HG02973 (cell line): Measurements from ENCODE around the gene YIF1A.

Experiments
- ATAC-seq: cut with Tn5 transposase; IDR thresholded peaks from one replicate; pipeline ENCODE4 v1.9.1; 2021; ENCODE audit warnings: moderate library complexity; ENCODE audit not compliant: unreplicated experiment

Gene YIF1A, protein sequence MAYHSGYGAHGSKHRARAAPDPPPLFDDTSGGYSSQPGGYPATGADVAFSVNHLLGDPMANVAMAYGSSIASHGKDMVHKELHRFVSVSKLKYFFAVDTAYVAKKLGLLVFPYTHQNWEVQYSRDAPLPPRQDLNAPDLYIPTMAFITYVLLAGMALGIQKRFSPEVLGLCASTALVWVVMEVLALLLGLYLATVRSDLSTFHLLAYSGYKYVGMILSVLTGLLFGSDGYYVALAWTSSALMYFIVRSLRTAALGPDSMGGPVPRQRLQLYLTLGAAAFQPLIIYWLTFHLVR

DNA sequence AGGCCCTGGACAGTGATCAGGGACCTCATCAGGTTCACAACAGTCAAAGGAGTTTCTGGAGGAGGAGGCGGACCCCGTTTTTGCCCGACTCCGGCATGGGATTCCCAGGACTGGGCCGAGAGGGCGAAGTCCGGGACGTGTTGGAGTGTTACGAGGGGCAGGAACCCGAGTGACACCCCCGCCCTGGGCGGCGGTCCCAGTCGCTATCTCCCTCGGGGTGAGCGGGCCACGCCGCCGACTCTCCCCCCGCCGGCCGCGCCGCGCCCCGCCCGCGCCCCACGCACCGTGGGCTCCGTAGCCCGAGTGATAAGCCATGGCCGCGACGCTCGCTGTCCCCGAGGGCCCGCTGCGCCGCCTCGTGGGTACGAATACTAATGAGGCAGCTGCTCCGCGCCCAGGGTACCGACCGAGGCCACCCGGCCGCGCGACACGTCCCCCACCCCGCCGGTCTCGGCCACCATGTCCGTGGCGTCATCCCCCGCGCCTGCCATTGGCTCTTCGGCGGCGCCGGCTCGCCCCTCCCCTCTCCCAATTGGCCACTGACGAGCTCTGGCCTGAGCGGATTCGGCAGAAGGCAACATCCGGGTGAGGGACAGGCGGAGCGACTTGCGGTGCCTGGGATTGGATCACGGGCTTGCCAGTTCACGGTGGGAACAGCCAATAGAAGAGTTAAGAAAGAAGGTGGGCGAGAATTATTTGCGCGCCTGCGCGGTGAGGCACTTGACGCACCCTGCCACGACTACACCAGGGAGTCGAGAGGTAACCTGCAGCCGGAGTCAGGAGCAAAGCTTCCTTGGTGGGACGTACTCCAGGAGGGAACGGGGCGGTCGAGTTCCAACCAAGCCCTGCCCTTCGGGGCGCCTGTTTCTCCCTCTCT is at the start of gene YIF1A:
TSS of gene YIF1A (minus strand) at position 473 of the 877 bp plus-strand sequence. CDS start at position 315, 158 bp downstream.
- peak; percentile 69 for ATAC-seq

DNA sequence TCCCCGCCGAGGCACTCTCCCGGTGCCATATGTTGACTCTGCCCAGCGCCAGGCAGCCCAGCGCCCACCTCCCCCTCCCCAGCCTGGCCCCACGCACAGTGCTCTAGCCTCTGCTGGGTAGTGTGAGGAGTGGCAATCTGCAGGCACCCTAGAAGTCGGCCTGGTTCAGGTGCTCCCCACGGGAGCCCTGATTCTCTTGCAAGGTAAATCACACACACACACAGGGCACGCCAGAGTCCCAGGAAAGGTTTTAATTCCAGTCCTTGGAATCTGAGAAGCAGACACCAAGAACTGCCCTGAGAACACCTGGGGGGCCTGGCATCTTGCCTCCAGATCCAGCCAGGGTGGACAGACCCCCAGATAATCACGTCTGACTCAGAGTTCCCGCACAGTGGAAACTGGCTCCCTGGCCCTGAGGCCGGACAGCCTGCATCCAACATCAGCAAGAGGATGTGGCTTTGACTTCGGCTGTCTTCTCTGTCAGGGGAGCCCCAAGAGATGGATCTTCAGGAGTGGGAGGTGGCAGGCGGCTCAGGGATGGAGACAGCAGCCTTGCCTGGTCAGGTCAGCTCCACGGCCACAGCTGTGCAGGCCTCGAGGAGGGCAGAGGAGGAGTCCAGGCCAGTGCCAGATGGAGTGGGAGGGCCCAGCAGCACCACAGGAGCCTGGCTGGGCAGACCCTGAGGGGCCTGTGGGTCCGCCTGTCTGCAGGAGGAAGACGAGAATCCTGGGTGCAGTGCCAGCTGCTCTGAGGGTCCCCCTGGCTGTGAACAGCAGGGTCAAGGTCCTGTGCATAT is 48.4 kb upstream of the YIF1A start:
- ATAC-seq, result no peak

DNA sequence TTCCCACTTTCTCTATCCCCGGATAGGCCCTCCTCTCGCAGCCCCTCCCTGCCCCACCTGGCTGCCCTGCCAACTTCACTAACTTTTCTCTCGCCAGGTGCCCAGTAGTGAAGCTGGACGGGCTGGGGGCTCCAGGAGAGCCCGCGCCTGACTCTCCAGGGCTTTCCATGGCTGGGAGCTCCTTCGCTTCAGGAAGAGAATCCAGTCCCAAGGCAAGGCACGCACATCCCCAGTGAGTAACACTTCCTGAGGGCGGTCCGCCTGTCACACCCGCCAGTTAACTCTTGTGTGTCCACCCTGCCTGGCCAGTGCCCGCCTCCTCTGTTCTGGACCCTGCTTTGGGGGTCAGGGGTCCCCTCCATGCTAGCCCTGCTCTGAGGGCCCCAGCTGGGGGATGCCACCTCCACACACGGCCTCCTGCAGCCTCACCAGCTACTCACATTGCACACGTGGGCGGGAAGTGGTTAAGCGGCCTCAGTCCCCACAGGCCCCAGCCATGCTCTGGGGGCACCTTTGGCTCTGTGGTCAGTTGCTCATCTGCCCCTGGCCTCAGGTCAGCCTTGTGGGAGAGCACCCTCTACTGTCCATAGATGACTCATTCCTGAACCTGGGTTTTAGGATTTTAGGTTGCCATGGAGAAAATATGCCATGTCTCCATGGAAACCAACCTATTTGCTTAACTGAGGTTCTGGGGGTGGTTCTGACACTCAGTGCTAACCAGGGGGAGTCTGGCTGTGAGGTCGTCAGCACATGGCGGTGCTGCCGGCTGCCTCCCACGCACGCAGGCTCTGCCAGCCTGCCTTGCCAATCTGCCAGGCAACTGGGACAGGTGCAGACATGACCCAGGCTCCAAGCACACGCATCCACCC is 47.5 kb upstream of the YIF1A start, which contains the start of gene RIN1:
TSS of gene RIN1 (minus strand) at position 201 of the 869 bp plus-strand sequence. CDS start at position 169, 32 bp downstream.
- peak; percentile 54 for ATAC-seq

DNA sequence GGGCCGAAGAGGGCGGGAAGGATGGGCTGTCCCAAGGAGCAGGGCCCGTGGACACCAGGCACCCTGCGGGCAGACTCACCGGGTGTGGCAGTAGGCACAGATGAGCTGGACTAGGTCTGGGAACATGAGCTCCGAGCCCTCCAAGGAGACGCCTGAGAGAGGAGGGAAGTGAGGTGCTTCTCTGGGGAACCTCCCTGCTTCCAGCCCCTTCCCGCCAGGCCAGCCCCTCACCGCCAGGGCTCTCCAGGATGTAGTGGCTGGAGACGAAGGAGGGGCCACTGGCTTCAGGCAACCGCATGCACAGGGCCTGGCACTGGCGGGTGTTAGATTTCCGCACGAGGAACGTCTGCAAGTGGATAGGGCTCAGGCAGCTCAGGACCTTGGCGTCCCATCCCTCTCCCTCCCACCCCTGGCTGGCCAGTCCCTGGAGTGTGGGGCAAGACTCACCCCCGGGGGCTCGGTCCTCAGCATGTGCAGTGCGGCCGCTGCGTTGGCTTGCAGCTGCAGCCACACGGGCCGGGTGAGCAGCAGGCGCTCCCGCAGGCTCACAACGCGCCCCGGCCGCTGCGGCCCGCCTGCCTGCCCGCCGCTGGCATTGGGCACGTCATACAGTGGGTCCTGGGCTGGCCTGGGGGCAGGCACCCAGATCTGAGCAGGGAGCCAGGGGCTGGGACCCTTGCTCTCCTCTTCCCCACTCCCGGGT is 46.7 kb upstream of the YIF1A start:
- ATAC-seq, result no peak

DNA sequence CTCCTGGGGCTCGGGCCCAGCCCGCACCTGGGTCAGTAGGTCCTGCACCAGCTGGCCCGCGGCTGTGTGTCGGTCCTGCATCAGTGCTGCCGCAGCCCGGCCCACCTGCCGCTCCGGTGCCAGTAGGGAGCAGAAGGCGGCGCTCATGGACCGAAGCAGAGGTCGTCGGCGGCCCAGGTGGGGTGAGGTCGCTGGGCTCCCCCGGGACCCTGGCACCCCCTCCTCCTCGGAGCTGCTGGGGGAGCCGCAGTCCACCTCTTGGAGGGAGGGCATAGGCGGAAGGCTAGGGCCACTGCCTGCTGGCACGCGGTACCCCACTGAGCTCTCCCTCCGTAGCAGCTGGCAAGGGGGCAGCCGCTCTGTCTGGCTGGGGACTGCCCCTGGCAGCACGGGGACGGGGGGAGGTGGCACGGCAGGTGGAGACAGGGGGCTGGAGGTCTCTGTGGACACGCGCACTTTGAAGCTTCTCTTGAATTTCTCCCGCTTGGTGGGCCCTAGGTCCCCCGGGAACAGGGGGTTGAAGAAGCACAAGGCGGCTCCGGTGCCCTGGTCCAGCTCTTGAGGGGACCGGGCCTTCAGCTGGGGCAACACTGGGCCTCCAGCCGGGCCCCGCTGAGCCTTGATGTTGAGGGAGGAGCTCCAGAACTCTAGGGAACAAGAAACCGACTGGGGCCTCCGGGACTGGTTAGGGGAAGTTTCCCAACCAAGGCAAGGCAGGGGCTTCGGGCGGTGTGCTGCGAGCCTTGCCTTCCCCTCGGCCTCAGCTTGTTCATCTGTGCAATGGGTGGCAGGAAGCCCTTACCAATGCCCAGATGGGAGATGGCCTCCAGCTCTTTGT is 45.9 kb upstream of the YIF1A start:
- ATAC-seq, result no peak

DNA sequence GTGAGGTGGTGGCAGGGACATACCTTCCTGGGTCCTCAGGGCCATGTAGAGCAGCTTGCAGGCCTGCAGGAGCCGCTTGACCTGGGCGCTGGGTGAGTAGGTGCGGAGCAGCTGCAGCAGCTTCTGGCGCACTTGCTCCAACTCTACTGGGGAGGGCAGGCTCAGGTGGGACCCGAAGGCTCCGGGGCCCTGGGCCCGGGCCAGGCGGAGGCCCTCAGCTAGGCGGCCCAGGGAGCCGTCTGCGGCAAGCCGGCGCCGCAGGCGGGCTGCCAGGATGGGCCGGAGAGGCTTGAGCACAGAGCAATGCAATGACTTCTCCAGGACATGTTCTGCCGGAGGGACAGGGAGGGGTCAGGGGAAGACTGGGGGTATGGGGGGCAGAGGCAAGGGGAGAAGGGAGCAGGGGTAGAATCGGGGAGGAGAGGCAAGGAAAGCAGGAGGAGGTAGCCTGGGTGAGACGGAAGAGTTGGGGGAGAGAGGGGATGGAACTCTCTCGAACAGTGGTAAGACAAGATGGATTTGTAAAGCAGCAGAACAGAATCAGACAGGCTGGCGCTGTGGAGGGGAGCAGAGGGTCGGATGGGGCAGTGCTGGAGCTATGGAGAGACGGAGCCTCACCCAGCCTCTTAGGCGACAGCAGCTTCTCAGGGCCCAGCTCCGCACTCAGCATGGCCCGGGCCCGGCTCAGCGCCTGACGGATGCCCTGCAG is 45.1 kb upstream of the YIF1A start:
- no peak for ATAC-seq

DNA sequence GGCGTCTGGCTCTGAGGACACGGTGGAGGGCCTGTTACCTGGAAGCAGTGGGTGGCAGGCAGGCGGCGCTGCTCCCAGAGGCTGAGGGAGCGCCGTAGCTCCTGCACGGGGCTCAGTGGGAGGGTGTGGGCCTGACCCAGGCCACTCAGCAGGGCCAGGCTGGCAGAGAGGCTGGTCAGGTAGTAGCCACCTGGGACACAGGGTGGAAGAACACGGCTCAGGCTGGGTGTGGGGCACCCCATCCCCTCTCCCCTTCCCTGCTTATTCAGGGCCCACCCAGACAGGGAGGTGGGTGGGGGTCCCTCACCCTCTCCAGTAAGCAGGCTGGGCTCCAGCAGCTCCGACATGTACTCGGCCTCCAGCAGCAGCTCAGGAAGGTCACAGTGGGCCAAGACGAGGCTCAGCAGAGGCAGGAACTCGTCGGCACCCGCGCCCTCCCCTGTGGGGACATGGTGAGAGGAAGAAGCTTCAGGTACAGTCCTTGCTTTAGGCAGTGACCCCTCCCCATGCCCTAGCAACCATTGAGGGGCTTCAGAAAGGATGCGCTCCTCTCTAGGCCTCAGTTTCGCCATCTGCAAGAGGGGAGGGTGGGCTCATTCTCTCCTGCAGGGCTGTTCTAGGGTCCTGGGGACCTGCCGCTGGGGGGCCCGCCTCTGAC is 44.4 kb upstream of the YIF1A start:
- no peak for ATAC-seq

DNA sequence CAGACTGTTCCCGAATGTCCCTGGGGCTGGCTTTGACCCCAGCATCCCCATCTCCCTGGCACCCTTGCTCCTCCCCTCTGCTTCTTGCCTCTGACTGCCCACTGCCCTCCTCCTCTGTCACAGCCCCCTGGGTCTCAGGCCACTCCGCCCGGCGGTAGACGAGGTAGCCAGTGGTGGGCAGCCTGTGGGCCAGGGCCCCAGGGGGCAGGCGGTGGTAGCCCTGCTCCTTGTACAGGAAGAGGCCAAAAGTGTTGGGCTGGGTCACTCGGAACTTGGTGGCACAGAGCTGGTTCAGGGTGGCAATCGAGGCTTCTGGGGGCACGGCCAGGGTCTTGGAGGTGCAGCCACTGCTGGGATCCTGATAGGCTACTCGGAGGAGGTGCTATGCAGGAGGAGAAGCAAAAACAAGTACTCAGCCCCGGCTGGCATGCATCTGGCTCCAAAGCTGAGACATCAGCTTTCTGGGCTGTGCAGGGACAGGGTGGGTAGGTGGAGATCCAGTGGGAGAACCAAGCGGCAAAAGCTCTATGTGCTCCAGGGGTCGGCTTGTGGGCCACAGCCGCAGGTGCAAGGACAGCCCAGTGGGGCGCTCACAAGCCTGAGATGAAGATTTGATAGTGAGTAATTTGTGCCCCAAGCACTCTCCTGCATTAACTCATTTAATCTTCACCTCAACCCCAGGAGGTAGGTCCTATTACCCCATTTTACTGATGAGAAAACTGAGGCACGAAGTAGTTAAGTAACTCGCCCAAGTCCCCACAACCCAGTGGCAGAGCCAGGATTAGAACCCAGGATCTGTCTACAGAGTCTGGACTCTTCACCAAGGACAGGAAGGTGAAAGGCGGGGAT is 43.7 kb upstream of the YIF1A start:
- ATAC-seq, result no peak

DNA sequence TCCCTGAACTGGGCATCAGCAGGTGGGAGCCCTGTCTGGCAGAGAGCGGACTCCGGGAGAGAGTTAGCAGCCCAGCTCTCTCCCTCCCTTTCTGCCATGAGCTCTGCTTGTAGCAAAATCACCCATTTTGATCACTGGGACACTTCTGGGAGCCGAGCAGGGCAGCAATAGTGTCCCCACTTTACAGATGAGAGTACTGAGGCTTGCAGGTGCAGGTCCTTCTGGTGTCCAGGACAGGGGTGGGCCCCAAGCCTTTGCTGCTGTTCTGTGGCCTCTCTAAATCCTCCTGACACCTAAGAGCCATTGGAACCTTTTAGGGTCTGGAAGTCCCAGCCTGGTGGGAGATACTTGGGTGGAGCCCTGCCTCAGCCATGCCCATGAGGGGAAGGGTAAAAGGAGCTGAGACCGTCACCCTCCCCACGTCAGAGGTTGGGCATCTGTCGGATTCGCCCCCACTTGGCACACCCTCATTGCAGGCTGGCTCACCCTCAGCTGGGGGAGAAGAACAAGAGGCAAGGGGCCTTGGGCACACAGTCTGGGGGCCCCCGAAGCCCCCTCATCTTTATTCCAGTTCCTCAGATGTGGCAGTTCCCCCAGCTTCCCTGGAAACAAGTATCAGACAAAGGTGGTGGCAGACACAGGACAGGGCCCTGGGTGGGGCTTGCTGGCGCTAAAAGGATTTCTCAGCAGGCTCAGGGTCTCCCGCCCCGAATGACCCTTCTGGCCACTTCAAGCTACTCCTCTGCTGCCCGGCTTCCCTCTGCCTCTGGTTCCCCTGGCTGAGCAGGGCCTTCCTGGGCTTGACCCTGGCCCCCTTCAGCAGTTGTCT is 42.8 kb upstream of the YIF1A start:
- no peak for ATAC-seq

DNA sequence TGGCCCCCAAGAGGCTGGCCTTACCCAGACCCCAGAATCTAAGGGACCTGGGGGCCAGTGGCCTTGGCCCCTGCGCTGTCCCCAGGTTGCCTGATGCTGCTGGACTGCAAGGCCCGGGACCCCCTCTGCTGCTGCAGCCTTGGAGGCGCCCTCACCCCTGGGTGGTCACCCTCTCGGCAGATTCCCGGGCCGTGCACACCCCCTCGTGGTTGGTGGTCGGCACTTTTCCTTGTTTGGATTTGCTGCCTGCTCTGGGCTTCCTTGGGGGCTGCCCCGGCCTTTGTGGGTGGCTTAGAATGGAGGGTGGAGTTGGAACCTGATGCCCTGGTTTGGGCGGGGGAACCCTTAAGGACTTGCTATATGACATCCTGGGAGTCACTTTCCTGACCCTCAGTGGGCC is 42.0 kb upstream of the YIF1A start:
- no peak for ATAC-seq

DNA sequence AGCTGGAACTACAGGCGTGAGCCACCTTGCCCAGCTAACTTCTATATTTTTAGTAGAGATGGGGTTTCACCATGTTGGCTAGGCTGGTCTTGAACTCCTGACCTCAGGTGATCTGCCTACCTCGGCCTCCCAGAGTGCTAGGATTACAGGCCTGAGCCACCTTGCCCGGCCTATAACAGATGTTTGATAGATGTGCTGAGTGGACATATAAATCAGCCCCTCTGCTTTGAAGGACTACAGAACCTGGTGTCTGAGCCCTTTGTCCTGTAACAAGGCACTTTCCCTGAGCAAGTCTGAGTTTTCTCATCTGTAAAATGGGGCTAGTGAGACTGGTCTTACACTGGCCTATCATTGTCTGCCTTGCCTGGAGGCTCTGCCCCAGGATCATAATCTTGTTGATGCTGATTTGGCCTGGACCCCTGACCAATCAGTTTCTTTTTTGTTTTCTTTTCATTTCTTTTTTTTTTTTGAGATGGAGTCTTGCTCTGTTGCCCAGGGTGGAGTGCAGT is 40.3 kb upstream of the YIF1A start:
- ATAC-seq, result no peak

DNA sequence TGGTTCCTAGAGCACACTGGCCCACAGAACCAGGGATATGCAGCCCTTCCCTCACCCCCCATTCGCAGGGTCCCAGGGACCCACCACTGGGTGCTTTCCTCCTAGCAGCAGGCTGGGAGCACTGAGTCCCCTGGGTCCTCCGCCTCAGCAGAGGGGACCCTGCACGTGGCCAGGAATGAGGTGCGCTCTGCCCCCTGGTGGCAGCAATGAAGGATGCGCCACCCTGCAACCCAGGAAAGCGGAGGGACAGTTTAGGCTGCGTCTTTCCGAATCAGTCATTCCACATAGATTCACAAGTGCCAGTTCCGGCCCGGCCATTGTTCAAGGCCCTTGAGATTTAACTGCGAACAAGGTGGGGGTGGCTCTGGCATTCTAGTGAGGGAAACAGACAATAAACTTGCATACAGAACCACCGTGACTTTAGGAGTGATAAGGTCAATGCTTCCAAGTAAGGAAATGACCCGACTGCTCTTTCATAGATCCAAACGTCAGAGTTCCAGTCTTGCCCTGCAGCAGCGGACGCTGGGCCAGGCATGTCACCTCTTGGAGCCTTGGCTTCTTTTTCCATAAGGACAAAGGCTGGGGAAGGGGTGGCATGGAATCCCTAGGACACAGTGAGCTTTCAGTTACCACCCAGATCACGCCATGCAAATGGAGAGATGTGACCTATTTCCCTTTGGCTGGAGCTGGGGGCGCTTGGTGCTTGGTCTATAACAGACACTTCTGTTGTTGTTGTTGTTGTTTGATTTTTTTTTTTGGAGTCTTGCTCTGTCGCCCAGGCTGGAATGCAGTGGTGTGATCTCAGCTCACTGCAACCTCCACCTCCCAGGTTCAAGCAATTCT is 39.6 kb upstream of the YIF1A start:
- ATAC-seq, result no peak

DNA sequence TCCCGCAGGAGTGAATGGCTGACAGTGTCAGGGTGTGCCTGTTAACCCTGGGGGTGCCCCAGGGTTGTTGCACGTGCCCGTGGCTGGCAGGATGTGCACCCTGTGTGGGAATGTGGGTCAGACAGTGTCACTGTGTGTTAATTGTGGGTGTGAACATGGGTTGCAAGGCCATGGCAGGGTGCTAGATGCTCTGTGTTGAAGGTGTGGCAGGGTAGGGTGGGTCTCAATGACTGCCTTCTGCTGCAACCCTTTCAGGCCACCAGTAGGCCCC is 39.0 kb upstream of the YIF1A start:
- no peak for ATAC-seq

DNA sequence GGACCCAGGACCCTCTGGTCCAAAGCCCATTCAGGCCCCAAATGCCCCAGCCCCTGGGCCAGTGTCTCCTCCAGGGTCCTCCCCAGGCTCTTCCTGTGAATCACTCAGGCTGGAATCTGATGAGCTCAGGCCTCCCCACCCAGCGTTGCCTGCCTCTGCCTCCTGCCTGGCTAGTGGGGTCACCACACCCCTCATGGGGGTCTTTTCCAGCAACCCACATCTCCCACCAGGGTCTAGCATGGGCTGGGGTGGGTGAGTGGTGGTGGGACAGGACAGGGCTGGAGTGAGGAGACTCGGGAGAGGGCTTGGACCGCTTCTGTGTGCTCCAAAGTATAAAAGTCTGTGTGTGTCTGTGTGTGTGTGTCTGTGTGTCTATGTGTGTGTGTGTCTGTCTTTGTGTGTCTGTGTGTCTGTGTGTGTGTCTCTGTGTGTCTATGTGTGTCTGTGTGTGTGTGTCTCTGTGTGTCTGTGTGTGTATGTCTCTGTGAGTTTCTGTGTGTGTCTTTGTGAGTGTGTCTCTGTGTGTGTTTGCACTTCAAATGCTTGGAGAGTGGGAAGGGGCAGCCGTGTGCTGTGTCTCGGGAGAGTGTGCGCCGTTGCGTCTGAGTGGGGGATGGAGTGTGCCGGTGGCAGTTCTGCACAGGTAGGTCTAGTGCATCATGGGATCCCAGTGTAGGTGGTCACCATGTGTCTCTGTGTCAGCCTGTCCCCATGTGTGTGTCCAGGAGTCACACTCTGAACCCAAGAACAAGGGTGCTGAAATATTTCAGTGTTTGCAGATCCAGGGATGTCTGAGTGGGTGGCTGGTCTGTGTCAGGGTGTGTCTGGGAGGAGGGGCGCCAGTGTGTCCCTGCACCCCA is 38.5 kb upstream of the YIF1A start:
- no peak for ATAC-seq
